Lower leg skin (tissue), 3 donors: ENCODE data around the gene UMODL1.

Experiments
- CTCF ChIP-seq, 3 donors: fragments of 450-650 bp; IDR thresholded peaks; one replicate each; pipeline ENCODE4 v1.5.1; 2016; ENCODE audit warnings: antibody characterized with exemption in 3 of 3, mild to moderate bottlenecking in 3 of 3, moderate library complexity in 2 of 3
- POLR2A ChIP-seq, 2 donors: fragments of 450-650 bp; IDR thresholded peaks; one replicate each; pipeline ENCODE4 v1.6.1; 2016 to 2017; ENCODE audit warnings: antibody characterized with exemption in 2 of 2, mild to moderate bottlenecking in 1 of 2, moderate library complexity in 1 of 2

GRCh38 chr21:42157606-42158310 lies 86.6 kb downstream of the UMODL1 start:
- TF ChIP-seq CTCF (IDR thresholded peaks at IDR 0.05) (no peak), POLR2A (IDR thresholded peaks at IDR 0.05) (no peak)
